Astrocyte (in vitro differentiated cells and primary cell): ENCODE data around the gene LYST. TPM values are rescaled to one million over a fixed set of nuclear protein-coding genes. Genes with fewer than 3 reads are reported as not detected.
"Not testable (repeated sequence)": the region's sequence is repeated elsewhere in the genome, so short reads cannot be mapped to it uniquely, and the experiment has no call there.

Experiments used
- DNase-seq: peaks from one replicate; pipeline ENCODE4 v3.0.0-alpha.2; 2010; ENCODE audit warnings: low read depth
- FAIRE-seq: peaks from 2 replicates; lab custom pipeline; 2011; peaks lifted over from hg19 to GRCh38; lab: Jason Lieb, UNC
- H2AFZ ChIP-seq: 2 replicates; pipeline ENCODE4 v1.6.0; 2012; ENCODE audit warnings: low read depth, low read length, inconsistent platforms
- H3K27ac ChIP-seq: 2 replicates; pipeline ENCODE4 v1.5.1; 2011; ENCODE audit warnings: low read depth, low read length, inconsistent platforms
- H3K27me3 ChIP-seq: 2 replicates; pipeline ENCODE4 v1.6.0; 2011; ENCODE audit warnings: low read length, inconsistent platforms; ENCODE audit not compliant: insufficient read depth
- H3K36me3 ChIP-seq: 2 replicates; pipeline ENCODE4 v1.5.1; 2011; ENCODE audit warnings: low read length, inconsistent platforms; ENCODE audit not compliant: insufficient read depth
- H3K4me1 ChIP-seq: 2 replicates; pipeline ENCODE4 v1.5.1; 2011; ENCODE audit warnings: low read length, inconsistent platforms; ENCODE audit not compliant: insufficient read depth
- H3K4me2 ChIP-seq: 2 replicates; pipeline ENCODE4 v1.6.0; 2012; ENCODE audit warnings: low read length, inconsistent platforms
- H3K4me3 ChIP-seq: 2 replicates; pipeline ENCODE4 v1.5.1; 2011; ENCODE audit warnings: low read depth, mild to moderate bottlenecking, low read length, inconsistent platforms; ENCODE audit not compliant: insufficient read depth
- H3K79me2 ChIP-seq: 2 replicates; pipeline ENCODE4 v1.6.0; 2012; ENCODE audit warnings: mild to moderate bottlenecking, low read length, inconsistent platforms; ENCODE audit not compliant: insufficient read depth
- H3K9ac ChIP-seq: 2 replicates; pipeline ENCODE4 v1.6.0; 2012; ENCODE audit warnings: mild to moderate bottlenecking, low read length, inconsistent platforms
- H3K9me3 ChIP-seq: 2 replicates; pipeline ENCODE4 v1.5.1; 2012; ENCODE audit warnings: low read depth, mild to moderate bottlenecking, low read length, inconsistent platforms; ENCODE audit not compliant: insufficient read depth
- H4K20me1 ChIP-seq: 2 replicates; pipeline ENCODE4 v1.6.0; 2012; ENCODE audit warnings: low read length, inconsistent platforms; ENCODE audit not compliant: insufficient read depth
- H3K27ac Mint-ChIP-seq: one replicate; pipeline ENCODE4 v1.8.0; 2021; ENCODE audit warnings: mild to moderate bottlenecking, mixed read lengths; ENCODE audit not compliant: unreplicated experiment
- H3K27me3 Mint-ChIP-seq: one replicate; pipeline ENCODE4 v1.8.0; 2021; ENCODE audit warnings: low read depth, mixed read lengths; ENCODE audit not compliant: unreplicated experiment
- H3K36me3 Mint-ChIP-seq: one replicate; pipeline ENCODE4 v1.8.0; 2021; ENCODE audit warnings: low read depth, mixed read lengths; ENCODE audit not compliant: unreplicated experiment
- H3K4me1 Mint-ChIP-seq: one replicate; pipeline ENCODE4 v1.8.0; 2021; ENCODE audit warnings: low read depth, mixed read lengths; ENCODE audit not compliant: unreplicated experiment
- H3K4me3 Mint-ChIP-seq: one replicate; pipeline ENCODE4 v1.8.0; 2021; ENCODE audit warnings: mild to moderate bottlenecking, moderate library complexity, mixed read lengths; ENCODE audit not compliant: unreplicated experiment
- H3K9me3 Mint-ChIP-seq: one replicate; pipeline ENCODE4 v1.8.0; 2021; ENCODE audit warnings: mild to moderate bottlenecking, mixed read lengths; ENCODE audit not compliant: unreplicated experiment
- CTCF ChIP-seq: IDR thresholded peaks from 2 replicates; pipeline ENCODE4 v1.5.1; 2011; ENCODE audit warnings: low read depth, mild to moderate bottlenecking, inconsistent platforms, low read length, moderate library complexity; ENCODE audit not compliant: insufficient read depth
- EZH2 ChIP-seq: IDR thresholded peaks from 2 replicates; pipeline ENCODE4 v1.6.1; 2012; ENCODE audit warnings: mild to moderate bottlenecking, low read length, inconsistent platforms; ENCODE audit not compliant: insufficient read depth
- total RNA-seq: library from RNA; stranded (reverse); gene quantifications from 2 replicates; pipeline ENCODE4 v1.2.1, GENCODE V29; 2021

The LYST gene
- total RNA-seq, 1 donor from 2014 or later: 15.7 TPM

- H3K4me3 ChIP-seq: peak overlapping the region; percentile 47
- H3K4me1 ChIP-seq: peaks cover 11% of the 10 kb centered on the region
- Mint-ChIP-seq H3K9me3 (peaks cover 9% of the 10 kb centered on the region), H3K4me1 (peaks cover 5% of the 10 kb centered on the region), H3K27ac (peak overlapping the region; percentile 75), H3K36me3 (no peaks in the 10 kb centered on the region), H3K27me3 (peaks cover 46% of the 10 kb centered on the region), H3K4me3 (peak overlapping the region; percentile 87)
- no peak overlapping the region for H3K9ac ChIP-seq
- H3K9me3 ChIP-seq: peaks cover 4% of the 10 kb centered on the region
- no peaks in the 10 kb centered on the region for H3K36me3 ChIP-seq
- FAIRE-seq (no peak), DNase-seq (peak; percentile 48)
- peak overlapping the region; percentile 74 for H3K4me2 ChIP-seq
- no peak overlapping the region for H3K27ac ChIP-seq
- no peaks in the 10 kb centered on the region for H4K20me1 ChIP-seq
- TF ChIP-seq CTCF (no peak), EZH2 (no peak)
- peak overlapping the region; percentile 60 for H2AFZ ChIP-seq
- H3K79me2 ChIP-seq: no peaks in the 10 kb centered on the region
- H3K27me3 ChIP-seq: peaks cover 38% of the 10 kb centered on the region
Measured at GRCh38 chr1:235648954-235649367, 217.7 kb downstream of the LYST start.

- H3K79me2 ChIP-seq: no peaks in the 10 kb centered on the region
- no peaks in the 10 kb centered on the region for H4K20me1 ChIP-seq
- peak overlapping the region; percentile 74 for H3K4me2 ChIP-seq
- H3K4me1 ChIP-seq: peaks cover 11% of the 10 kb centered on the region
- FAIRE-seq (no peak), DNase-seq (no peak)
- no peak overlapping the region for H3K27ac ChIP-seq
- peak overlapping the region; percentile 29 for H2AFZ ChIP-seq
- H3K27me3 ChIP-seq: peaks cover 38% of the 10 kb centered on the region
- H3K36me3 ChIP-seq: no peaks in the 10 kb centered on the region
- Mint-ChIP-seq H3K36me3 (no peaks in the 10 kb centered on the region), H3K4me1 (peaks cover 5% of the 10 kb centered on the region), H3K9me3 (peaks cover 7% of the 10 kb centered on the region), H3K4me3 (peak overlapping the region; percentile 87), H3K27me3 (peaks cover 46% of the 10 kb centered on the region), H3K27ac (peak overlapping the region; percentile 75)
- TF ChIP-seq CTCF: no peak
- no peak for TF ChIP-seq EZH2
- no peak overlapping the region for H3K9ac ChIP-seq
- H3K4me3 ChIP-seq: peak overlapping the region; percentile 47
- peaks cover 4% of the 10 kb centered on the region for H3K9me3 ChIP-seq
Measured at GRCh38 chr1:235648407-235648907, 218.2 kb downstream of the LYST start.

GRCh38 chr1:235647537-235647936, 219.2 kb downstream of the LYST start:
- Mint-ChIP-seq H3K4me1 (peaks cover 13% of the 10 kb centered on the region), H3K27me3 (peaks cover 42% of the 10 kb centered on the region)
- not testable (repeated sequence) for H3K4me2 ChIP-seq, H3K9ac ChIP-seq, H3K36me3 Mint-ChIP-seq, H4K20me1 ChIP-seq, H2AFZ ChIP-seq, H3K27ac Mint-ChIP-seq, H3K36me3 ChIP-seq, DNase-seq, H3K79me2 ChIP-seq, H3K9me3 Mint-ChIP-seq, H3K9me3 ChIP-seq, H3K4me3 ChIP-seq, FAIRE-seq, H3K27ac ChIP-seq, H3K4me3 Mint-ChIP-seq
- peaks cover 14% of the 10 kb centered on the region for H3K4me1 ChIP-seq
- peaks cover 38% of the 10 kb centered on the region for H3K27me3 ChIP-seq
